ENCODE results near the gene PLCH1. TPM values are rescaled to one million over a fixed set of nuclear protein-coding genes. Genes with fewer than 3 reads are reported as not detected.

The PLCH1 gene
- polyA plus RNA-seq, 1 donor = 0.32 TPM

- DNase-seq (ENCODE audit: low read depth) = no peak
These were observed 54.0 kb downstream of the PLCH1 start for GRCh38 chr3:155690921-155691320.

- DNase-seq (ENCODE audit: low read depth) = no peak
These were observed 56.4 kb downstream of the PLCH1 start for GRCh38 chr3:155688481-155688880.

GRCh38 chr3:155683344-155683720 lies 61.5 kb downstream of the PLCH1 start:
- DNase-seq (ENCODE audit: low read depth) = no peak

- DNase-seq (ENCODE audit: low read depth) = no peak
These were observed 62.2 kb downstream of the PLCH1 start for GRCh38 chr3:155682426-155683343.

GRCh38 chr3:155676252-155676981 lies 68.5 kb downstream of the PLCH1 start:
- peak; percentile 8 for DNase-seq (ENCODE audit: low read depth)

GRCh38 chr3:155675094-155675493 lies 69.8 kb downstream of the PLCH1 start:
- DNase-seq (ENCODE audit: low read depth) = no peak

GRCh38 chr3:155673421-155673820 lies 71.5 kb downstream of the PLCH1 start:
- DNase-seq (ENCODE audit: low read depth) = no peak

- no peak for DNase-seq (ENCODE audit: low read depth)
These were observed 74.5 kb downstream of the PLCH1 start for GRCh38 chr3:155670335-155670734.

GRCh38 chr3:155667988-155668387 lies 76.9 kb downstream of the PLCH1 start:
- DNase-seq (ENCODE audit: low read depth) = no peak

- peak; percentile 17 for DNase-seq (ENCODE audit: low read depth)
These were observed 79.8 kb downstream of the PLCH1 start for GRCh38 chr3:155664925-155665695.

GRCh38 chr3:155663467-155664212 lies 81.2 kb downstream of the PLCH1 start:
- DNase-seq (ENCODE audit: low read depth) = no peak

- no peak for DNase-seq (ENCODE audit: low read depth)
These were observed 83.1 kb downstream of the PLCH1 start for GRCh38 chr3:155661760-155662159.

GRCh38 chr3:155661042-155661441 lies 83.8 kb downstream of the PLCH1 start:
- DNase-seq (ENCODE audit: low read depth) = no peak

- DNase-seq (ENCODE audit: low read depth) = no peak
These were observed 86.1 kb downstream of the PLCH1 start for GRCh38 chr3:155658671-155659261.

- DNase-seq (ENCODE audit: low read depth) = no peak
These were observed 86.9 kb downstream of the PLCH1 start for GRCh38 chr3:155658006-155658405.

- no peak for DNase-seq (ENCODE audit: low read depth)
These were observed 87.7 kb downstream of the PLCH1 start for GRCh38 chr3:155657161-155657560.

- no peak for DNase-seq (ENCODE audit: low read depth)
These were observed 88.4 kb downstream of the PLCH1 start for GRCh38 chr3:155656466-155656865.

GRCh38 chr3:155651489-155652218 lies 93.2 kb downstream of the PLCH1 start:
- DNase-seq (ENCODE audit: low read depth) = no peak

- no peak for DNase-seq (ENCODE audit: low read depth)
These were observed 96.8 kb downstream of the PLCH1 start for GRCh38 chr3:155648013-155648591.

GRCh38 chr3:155647206-155647605 lies 97.7 kb downstream of the PLCH1 start:
- DNase-seq (ENCODE audit: low read depth) = no peak

Data from forelimb muscle (tissue), 1 donor.